H4 (cell line): ENCODE data around the gene KCNQ1. TPM values are rescaled to one million over a fixed set of nuclear protein-coding genes. Genes with fewer than 3 reads are reported as not detected.
"Not testable (repeated sequence)": the region's sequence is repeated elsewhere in the genome, so short reads cannot be mapped to it uniquely, and the experiment has no call there.

ENCODE experiments used
- DNase-seq: peaks from one replicate; pipeline ENCODE4 v3.0.0-alpha.2; 2015; ENCODE audit warnings: low spot score
- total RNA-seq: library from RNA; depleted of rRNA; stranded (reverse); fragments of >200 nt; shearing (Covaris generic); gene quantifications from 2 replicates; pipeline ENCODE4 v1.2.3, GENCODE V29; 2014

KCNQ1 gene
- total RNA-seq, 1 experiment from 2014 or later = 0.04 TPM

DNA sequence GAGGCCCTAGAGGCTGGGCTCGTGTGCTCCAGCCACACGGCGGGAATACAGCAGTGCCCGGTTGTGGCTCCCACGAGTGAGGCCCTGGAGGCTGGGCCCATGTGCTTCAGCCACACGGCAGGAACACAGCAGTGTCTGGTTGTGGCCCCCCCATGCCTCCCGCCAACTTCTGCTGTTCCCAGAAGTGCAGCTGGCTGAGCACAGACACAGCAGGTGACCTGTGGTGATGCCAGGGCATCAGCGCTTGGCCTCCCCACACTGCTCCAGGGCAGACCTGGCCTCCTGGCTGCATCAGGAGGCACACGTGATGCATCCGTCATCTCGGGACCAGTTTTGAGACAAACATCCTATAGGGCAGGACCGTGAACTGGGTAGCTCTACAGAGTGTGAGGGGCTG lies 144.7 kb downstream of the KCNQ1 start:
- DNase-seq = no peak

DNA sequence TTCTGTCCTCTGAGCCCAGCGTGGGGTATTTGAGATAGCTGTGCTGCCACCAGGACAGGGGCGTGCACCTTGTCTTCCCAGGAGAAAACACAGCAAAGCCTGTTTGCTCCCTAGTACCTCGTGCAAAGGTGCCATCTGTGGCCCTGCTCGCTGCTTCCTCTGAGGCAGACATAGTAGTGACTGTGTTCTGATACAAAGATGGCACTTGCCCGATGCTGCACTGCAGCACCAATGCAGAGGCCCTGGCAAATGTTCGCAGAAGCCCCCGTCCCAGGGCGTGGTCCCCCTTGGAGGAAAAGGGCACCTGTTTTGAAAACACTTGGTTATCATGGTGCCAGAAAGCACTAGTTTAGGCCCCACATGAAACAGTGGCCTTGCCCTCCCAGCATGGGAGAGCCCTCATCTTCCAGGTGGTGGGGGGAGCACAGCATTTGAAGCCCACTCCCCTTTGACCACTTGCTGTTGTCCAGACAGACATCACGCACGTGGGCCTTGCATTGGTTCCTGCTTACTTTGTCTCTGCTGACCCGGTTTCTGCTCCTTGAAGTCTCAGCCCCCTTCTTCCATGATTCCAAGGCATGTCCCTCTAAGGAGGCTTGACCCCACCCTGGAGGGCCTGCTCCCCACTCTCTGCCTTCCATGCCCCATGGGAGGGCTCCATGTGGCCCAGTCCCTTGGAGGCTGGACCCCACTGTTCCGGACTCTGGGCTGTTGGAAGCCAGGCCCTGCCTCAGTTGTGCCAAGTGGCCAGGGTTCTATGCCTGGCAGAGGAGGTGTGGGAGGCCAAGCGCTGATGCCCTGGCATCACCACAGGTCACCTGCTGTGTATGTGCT lies 145.5 kb downstream of the KCNQ1 start:
- no peak for DNase-seq

DNA sequence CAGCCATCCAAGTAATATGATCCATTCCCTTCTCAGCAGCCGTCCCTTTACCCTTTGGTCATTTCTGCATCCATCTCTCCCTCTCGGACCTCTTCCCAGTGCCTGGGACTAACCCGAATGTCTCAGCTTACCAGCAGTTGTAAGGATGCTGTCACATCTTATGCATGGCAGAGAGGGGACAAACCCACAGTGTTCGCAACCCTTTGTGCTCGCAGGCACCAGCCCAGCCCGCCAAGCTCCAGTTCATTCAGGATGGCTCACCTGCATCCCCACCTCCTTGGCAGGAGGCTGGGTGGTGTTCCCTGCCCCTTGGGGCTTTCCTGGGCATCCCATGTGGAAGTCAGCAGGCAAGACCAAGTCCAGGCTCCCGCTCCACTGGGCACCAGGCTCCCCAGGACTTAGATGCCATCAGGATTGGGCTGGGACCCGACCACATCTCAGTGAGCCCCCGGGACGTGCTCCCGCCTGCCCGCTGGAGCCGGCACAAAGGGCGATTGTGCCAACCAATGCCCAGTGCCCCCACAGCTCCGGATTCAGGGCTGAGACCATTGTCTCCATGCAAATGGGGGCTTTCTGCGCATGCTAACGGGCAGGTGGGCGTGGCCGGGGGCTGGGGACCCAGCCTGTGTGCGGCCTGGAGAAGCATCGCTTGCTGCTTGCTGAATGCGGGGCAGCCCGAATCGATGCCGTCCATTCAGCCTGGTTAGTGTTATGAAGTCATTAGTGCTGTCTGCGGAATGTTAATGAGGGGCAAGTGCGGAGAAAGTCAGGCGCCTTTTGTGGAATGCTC lies 146.4 kb downstream of the KCNQ1 start:
- DNase-seq = no peak

DNA sequence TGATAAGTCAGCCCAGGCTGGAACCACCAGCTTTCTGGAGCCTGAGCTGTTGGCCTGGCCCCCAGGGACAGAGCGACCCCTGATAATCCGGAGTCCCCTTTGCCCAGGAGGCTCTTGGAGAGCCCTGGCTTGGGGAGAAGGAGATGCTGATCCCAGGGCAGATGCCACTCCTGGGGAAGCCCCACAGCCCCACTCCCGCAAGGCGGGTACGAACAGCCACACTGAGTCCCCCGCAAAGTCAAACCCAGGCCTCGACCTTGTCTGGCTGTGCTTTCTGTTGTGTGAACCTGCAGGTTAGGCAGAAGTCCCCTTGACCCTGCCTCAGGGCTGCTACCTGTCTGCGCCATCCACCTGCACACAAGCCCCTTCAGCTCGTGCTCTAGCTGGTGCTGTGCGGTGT lies 147.0 kb downstream of the KCNQ1 start:
- DNase-seq = no peak

DNA sequence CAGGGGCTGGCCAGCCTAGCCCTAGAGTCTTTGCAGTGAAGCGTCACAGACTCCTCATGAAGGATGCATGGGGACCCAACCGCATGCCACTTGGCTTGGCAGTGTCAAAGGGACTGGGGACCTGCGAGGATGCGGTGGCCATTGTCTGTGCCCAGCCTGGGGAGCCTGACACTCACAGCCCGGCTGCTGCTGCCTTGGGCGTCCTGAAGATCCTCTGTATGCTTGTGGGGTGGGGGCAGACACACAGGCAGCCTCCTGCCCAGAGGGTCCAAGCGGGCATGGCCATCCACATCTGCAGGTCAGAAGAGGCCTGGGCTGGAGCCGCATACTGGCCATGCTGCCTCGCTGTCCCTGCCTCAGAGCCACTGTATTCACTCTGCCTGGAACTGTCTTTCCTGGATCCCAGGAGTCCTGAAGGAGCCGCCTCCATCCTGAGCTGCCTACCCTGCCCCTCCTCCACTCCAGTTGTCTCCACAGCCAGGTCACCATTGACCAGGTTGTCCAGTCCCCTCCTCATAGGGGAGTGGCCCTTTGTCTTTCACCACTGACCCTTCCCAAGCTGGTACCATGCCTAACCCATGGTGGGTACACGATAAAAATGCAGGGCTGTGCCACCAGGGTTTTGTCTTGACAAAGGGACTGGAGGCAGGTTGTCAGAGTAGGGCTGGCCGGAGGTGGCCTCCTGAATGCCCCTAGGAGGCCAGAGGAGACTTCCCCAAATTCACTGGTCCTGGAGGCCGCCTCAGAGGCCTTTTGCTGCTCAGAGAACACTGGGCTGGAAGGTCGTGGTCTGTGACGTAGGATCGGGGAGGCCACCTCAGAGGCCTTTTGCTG lies 148.0 kb downstream of the KCNQ1 start:
- DNase-seq = no peak

DNA sequence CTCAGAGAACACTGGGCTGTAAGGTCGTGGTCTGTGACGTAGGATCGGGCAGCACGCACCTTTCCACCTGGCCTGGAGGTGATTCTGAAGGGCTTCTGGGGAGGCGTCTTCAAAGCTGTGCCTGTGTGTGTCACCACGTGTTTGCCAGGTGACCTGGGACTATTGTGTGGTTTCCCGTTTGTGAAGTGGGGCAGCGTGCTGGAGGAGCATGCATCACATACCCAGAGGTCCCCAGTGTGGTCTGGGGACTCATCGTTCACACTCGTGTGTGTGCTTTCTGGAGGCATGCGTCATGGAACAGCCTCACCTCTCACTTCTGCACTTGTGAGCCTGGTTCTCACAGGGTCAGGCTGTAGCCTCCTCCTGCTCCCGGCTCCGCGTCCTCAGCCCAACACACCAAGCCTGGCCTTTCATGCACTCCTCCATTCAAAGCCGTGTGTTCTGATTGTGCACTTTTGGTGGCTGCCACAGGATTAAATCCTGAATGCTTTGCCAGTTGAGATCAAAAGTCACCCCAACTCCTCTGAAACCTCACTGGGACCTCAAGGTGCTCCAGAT lies 148.7 kb downstream of the KCNQ1 start:
- peak; percentile 6 for DNase-seq

DNA sequence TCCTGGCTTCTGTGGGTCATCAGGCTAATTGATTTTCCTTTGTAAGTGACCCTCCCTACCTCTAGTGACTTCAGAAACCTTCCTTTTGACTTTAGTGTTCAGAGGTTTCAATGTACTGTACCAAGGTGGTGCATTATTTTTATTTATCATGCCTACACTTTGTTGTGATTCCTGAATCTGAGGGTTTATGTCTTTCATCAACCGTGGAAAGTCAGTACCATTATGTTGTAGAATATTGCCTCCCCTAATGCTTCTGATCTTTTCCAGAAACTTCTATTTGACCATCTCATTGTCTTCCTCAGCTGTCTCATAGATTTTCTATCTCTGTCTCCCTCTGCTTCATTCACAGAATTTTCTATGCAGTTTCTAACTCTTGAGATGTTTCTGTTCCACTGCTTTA lies 149.5 kb downstream of the KCNQ1 start:
- DNase-seq = no peak

DNA sequence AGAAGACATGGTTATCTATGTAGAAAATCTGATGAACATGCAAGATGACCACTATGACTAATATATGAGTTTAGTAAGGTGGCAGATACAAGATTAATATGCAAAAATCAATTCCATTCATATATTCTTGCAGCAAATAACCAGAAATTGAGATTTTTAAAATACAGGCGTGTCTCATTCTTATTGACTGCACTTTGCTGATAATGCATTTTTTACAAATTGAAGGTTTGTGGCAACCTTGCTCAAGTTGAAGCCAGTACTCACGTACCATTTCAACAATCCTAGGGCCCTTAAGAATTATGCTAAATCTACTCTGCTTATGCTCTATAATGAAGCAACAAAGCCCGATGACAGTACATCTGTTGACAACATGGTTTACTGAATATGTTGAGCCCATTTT lies 150.4 kb downstream of the KCNQ1 start:
- DNase-seq = no peak

DNA sequence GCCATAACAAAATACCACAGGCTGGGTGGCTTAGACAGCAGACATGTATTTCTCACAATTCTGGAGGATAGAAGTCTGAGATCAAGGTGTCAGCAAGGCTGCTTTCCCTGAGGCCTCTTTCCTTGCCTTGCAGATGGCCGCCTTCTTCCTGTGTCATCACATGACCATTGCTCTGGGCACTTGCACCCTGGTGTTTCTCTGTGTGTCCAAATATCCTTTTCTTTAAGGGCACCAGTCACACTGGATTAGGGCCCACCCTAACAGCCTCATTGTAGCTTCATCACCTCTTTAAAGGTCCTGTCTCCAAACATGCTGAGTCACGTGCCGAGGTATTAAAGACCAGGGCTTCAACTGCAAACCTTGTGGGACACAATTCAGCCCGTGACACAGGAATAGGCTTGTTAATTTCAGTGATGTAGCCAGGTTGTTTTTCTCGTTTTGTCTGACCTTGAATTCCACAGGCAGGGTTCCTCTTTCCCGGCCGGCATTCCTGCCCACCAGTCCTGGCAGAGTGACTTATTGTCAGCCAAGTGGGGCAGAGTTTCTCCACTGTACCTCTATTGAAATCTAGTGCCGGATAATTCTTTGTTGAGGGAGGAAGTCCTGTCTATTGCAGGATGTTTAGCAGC lies 154.9 kb downstream of the KCNQ1 start:
- no peak for DNase-seq

DNA sequence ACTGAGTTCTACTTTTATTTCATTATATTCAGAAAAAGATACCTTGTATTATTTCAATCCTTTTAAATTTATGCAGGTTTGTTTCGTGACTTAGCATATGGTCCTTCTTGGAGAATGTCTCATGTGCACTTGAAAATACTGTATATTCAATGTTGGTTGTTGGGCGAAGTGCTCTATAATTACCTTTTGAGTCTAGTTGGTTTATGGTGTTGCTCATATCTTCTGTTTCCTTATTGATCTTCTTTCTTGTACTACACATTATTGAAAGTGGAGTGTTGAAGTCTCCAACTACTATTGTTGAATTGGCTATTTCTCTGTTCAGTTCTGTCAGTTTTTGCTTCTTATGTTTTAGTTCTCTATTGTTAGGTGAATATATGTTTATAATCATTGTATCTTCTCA lies 164.5 kb downstream of the KCNQ1 start:
- no peak for DNase-seq

DNA sequence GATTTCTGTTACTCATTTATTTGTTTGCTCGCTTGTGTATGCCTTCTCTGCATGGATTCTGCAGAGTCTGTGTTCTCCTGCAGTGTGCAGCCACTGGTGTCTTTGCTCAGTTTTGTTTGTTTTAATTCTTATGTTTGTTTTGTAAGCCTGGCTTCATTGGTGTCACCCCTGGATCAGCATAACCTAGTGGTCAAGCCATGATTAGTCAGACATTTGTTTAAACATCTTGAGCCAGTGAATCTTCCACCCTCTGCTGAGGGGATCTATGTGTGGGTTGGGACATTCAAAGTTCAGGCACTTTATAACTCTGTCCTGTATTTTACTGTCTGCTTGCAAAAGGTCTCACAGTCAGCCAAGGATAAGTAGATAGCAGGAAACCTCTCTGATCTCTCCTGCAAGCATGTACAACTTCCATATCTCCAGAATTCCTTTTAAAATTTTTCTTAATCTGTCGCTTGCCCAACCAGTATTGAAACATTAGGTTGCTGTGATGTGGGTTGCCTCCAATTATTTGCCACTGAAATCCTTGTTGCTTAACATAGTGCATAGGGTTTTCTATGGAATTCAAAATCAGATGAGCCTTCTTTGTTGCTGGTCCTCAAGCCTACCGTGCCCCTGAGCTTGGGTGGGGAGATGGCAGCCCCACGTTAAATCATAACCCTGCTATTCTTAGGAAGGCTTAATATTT lies 168.2 kb downstream of the KCNQ1 start:
- DNase-seq = no peak

DNA sequence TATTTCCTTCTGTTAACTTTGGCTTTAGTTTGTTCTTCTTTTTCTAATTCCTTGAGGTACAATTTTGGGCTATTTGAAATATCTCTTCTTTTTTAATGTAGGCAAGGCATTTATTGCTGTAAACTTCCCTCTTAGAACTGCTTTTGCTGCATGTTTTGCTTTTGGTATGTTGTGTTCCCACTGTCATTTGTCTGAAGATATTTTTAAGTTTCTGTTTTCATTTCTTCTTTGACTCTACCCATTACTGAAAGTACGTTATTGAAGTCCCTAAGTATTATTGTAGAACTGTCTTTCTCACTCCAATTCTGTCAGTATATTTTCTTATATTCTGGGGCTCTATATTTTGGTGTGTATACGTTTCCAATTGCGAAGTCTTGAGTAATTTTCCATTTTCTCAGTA lies 177.1 kb downstream of the KCNQ1 start:
- DNase-seq = no peak

DNA sequence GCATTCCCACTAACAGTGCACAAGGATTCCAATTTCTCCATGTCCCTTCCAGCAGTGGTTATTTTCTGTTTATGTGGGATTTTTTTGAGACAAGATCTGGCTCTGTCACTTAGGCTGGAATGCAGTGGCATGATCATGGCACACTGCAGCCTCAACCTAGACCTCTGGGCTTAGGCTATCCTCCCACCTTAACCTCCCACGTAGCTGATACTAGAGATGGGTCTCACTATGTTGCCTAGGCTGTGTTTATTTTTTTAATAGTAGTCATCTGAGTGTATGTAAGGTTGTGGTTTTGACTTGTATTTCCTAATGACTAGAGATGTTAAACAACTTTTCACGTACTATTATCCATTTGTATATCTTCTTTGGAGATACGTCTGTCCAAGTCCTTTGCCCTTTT lies 180.4 kb downstream of the KCNQ1 start:
- peak; percentile 25 for DNase-seq

DNA sequence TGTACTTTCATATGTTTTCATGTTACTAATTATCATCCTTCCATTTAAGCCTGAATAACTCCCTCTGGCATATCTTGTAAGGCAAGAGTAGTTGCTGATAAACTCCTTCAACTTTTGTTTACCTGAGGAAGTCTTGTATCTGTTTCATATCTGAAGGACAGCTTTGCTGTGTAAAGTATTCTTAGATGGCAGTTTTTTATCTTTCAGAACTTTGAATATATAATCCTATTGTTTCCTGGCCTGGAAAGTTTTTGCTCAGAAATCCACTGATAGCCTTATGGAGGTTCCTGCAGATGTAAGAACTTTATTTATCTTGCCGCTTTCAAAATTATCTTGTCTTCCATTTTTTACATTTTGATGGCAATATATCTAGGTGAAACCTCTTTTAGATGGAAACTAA lies 185.9 kb downstream of the KCNQ1 start:
- no peak for DNase-seq

DNA sequence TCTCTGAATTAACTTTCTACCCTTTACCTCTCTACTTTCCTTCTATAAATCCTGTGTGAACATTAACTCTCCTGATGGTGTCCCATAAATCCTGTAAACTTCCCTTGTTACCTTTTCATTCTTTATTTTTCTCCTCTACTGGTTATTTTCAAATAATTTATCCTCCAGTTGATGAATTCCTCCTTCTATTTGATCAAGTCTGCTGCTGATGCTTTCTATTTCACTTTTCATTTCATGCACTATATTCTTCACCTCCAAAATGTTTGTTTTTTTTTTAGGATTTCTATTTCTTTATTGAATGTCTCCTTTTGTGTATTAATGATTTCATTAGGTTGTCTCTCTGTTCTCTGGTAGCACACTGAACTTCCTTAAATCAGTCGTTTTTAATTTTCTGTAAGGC lies 186.4 kb downstream of the KCNQ1 start:
- no peak for DNase-seq

DNA sequence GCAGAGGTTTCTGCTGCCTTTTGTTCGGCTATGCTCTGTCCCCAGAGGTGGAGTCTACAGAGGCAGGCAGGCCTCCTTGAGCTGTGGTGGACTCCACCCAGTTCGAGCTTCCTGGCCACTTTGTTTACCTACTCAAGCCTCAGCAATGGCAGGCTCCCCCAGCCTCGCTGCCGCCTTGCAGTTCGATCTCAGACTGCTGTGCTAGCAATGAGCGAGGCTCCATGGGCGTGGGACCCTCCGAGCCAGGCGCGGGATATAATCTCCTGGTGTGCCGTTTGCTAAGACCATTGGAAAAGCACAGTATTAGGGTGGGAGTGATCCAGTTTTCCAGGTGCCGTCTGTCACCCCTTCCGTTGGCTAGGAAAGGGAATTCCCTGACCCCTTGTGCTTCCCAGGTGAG lies 195.0 kb downstream of the KCNQ1 start:
- not testable (repeated sequence) for DNase-seq

DNA sequence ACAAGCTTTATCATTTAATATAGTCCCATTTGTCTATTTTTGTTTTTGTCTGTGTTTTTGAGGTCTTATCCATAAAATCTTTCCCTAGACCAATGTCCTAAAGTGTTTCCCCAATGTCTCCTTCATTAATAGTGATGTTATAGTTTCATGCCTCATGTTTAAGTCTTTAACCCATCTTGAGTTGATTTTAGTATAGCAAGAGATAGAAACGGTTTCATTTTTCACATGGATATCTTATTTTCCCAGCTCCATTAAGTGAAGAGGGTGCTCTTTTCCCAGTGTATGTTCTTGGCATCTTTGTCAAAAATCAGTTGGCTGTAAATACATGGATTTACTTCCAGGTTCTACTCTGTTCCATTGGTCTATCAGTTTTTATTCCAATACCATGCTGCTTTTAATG lies 196.8 kb downstream of the KCNQ1 start:
- no peak for DNase-seq

DNA sequence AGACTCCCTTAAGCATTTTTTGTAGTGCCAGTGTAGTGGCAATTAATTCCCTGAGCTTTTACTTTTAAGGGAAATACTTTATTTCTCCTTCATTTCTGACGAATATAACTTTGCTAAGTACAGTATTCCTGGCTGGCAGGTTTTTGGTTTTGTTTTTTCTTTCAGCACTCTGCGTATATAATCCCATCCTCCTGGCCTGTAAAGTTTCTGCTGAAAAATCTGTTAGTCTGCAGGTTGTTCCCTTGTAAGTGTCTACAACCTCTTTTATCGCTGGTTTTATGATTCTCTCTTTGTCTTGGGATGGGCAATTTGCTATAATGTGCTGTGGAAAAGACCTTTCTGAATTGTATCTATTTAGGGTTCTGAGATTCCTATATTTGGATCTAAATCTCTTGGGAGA lies 198.9 kb downstream of the KCNQ1 start:
- no peak for DNase-seq

DNA sequence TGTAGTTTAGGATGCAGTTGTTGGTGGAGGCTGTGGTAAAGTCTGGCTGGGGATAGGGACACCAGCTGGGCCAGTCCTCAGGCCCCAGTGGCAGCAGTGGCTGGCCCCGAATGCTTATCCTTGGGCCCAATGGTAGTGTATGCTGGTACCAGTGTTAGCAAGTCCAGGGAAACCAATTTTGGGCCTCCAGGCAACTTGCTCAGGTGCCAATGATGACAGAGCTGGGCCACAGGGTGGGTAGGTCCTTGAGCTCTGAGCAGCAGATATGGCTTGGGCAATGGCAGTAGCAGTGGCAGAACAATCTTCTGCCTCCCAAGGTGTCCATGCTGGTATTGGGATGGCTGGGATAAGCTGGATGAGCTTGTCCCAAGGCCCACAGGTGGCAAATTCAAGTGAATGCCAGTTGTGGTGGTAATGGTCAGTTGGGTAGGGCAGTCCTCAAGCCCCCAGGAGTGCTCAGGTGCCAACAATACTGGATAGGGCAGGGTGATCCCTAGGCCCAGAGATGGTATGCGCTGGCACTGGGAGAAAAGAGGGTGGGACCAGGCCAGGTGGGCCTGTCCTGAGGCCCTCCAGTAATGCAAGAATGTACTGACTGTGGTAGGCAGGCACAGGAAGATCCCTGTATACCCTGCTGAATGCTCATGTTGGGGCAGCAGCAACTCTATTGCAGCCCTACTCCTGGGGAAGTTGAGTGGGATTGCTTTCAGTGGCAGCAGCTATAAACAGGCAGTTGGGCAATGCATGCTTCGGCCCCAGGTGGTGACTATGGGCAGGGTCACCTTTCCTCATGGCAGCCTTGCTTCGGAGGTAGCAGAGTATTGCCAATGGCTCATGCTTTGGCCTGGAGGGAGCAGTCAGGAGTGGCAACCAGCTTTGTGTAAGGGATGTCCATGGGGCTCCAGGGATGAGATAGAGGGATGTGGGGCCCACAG lies 200.3 kb downstream of the KCNQ1 start:
- no peak for DNase-seq

DNA sequence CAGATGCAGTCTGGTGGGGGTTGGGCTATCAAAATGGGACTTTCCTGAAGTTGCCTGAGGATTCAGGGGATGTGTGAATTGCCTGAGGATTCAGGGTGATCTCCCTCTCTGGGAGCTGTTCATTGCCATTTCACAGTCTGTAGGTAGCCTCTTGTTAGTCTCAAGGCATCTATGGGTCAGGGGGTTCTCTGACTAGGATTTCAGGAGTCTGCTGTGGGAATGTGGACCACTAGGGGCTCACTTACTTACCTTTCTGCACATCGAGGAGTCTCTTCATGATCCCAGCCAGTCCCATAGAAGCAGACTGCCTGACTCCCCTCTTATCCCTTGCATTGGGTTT lies 200.9 kb downstream of the KCNQ1 start:
- no peak for DNase-seq
